Duodenal mucosa (tissue), 2 donors: Measurements from ENCODE around the gene NKAIN4.

Experiments used
- H3K27ac ChIP-seq: one replicate; pipeline ENCODE4 v1.7.0; 2013; ENCODE audit warnings: low read depth, low read length
- H3K27me3 ChIP-seq, 2 donors: one replicate each; pipeline ENCODE4 v1.7.0; 2013; ENCODE audit warnings: low read length in 2 of 2, control low read depth in 1 of 2; ENCODE audit not compliant: insufficient read depth in 2 of 2, control insufficient read depth in 1 of 2
- H3K36me3 ChIP-seq, 2 donors: one replicate each; pipeline ENCODE4 v1.7.0; 2013; ENCODE audit warnings: low read length in 2 of 2, control low read depth in 1 of 2; ENCODE audit not compliant: insufficient read depth in 2 of 2, control insufficient read depth in 1 of 2
- H3K4me1 ChIP-seq, 2 donors: one replicate each; pipeline ENCODE4 v1.7.0; 2013; ENCODE audit warnings: low read length in 2 of 2, control low read depth in 1 of 2; ENCODE audit not compliant: insufficient read depth in 2 of 2, control insufficient read depth in 1 of 2
- H3K4me3 ChIP-seq, 2 donors: one replicate each; pipeline ENCODE4 v1.7.0; 2013; ENCODE audit warnings: low read length in 2 of 2, low read depth in 1 of 2
- H3K9ac ChIP-seq, 2 donors: one replicate each; pipeline ENCODE4 v1.7.0; 2013; ENCODE audit warnings: low read length in 2 of 2, low read depth in 1 of 2
- H3K9me3 ChIP-seq, 2 donors: one replicate each; pipeline ENCODE4 v1.7.0; 2013; ENCODE audit warnings: low read length in 2 of 2, control low read depth in 1 of 2; ENCODE audit not compliant: control insufficient read depth in 1 of 2

The NKAIN4 gene

DNA sequence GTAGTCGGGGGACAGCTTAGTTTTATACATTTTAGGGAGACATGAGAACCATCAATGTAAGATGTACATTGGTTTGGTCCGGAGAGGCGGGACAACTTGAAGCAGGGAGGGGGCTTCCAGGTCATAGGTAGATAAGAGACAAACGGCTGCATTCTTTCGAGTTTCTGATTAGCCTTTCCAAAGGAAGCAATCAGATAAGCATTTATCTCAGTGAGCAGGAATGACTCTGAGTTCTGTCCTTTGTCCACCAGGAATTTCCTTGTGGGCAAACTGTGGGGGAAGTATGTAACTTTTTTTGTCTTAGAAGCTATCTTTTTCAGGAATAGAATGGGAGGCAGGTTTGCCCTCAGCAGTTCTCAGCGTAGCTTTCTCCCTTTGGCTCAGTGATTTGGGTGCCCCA is 39.7 kb downstream of the NKAIN4 start:
- H3K27ac ChIP-seq = no peak overlapping the region
- peaks cover 32 to 44% of the 10 kb centered on the region in 2 donors for H3K36me3 ChIP-seq
- peak overlapping the region; percentile 48 to 80 for H3K9ac ChIP-seq
- H3K4me3 ChIP-seq = peak overlapping the region; percentile 79 to 93
- no peaks in the 10 kb centered on the region for H3K9me3 ChIP-seq
- no peaks in the 10 kb centered on the region for H3K27me3 ChIP-seq
- peaks cover 25 to 37% of the 10 kb centered on the region in 2 donors for H3K4me1 ChIP-seq

DNA sequence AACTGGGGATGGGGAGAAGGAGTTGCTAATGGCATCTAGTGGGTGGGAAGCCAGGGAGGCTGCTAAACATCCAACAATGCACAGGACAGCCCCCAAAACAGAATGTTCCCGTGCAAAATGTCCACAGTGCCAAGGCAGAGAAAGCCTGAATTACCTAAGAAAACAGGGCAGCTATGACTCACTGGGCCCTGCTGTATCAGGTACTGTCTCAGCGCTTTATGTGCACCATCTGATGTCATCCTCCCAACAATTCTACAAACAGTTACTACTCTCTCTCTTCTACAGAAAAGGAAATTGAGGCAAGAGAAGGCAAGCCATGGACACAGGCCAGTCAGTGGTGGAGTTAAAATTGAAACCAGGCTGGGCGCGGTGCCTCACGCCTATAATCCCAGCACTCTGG is 41.5 kb downstream of the NKAIN4 start:
- Histone ChIP-seq H3K36me3 (peaks cover 40 to 60% of the 10 kb centered on the region in 2 donors), H3K4me1 (peaks cover 25 to 37% of the 10 kb centered on the region in 2 donors), H3K27ac (no peak overlapping the region), H3K9ac (no peak overlapping the region), H3K9me3 (no peaks in the 10 kb centered on the region), H3K27me3 (no peaks in the 10 kb centered on the region), H3K4me3 (no peak overlapping the region)

DNA sequence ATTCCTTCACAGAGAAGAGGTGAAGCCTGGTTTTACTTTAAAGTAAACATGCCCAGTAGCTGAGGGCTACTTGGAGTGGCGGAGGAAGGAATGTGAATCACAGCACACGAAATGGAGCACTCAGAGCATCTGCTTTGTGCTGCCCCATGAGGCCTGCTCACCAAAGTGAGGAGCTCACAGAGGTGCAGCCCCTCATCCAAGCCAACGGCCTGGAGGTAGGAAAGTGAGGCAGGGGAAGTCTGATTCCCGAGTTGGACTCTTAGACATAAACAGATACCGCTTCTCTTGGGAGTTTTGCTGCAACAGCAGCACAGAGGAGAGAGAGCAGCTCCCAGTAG is 41.9 kb downstream of the NKAIN4 start:
- Histone ChIP-seq H3K4me1 (peaks cover 25 to 37% of the 10 kb centered on the region in 2 donors), H3K9me3 (no peaks in the 10 kb centered on the region), H3K36me3 (peaks cover 40 to 64% of the 10 kb centered on the region in 2 donors), H3K4me3 (no peak overlapping the region), H3K9ac (no peak overlapping the region), H3K27me3 (no peaks in the 10 kb centered on the region), H3K27ac (no peak overlapping the region)

DNA sequence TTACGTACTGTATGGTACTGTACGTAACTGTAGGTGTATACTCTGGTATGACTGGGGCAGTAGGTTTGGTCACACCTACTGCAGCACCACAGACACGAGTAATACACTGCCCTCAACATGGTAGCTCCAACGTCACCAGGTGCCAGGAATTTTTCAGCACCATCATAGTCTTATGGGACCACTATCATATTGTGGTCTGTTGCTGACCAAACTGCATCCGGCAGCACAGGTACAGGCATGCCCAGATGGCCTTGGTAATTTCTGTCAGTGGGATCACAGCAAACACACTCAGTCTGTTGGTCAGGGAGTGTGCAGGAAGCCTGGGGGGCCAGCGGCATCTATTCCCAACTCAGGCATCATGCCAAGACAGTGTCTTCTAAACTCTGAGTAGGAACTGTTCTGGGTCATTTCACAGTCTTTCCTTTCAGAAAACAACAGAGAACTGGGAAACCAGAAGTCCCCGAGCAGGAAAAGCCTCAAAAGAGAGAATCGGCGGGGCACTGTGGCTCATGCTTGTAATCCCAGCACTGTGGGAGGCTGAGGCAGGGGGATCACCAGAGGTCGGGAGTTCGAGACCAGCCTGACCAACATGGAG is 44.2 kb downstream of the NKAIN4 start:
- H3K27me3 ChIP-seq = no peaks in the 10 kb centered on the region
- H3K36me3 ChIP-seq = peaks cover 48 to 81% of the 10 kb centered on the region in 2 donors
- no peak overlapping the region for H3K27ac ChIP-seq
- H3K9me3 ChIP-seq = no peaks in the 10 kb centered on the region
- H3K4me3 ChIP-seq = no peak overlapping the region
- no peak overlapping the region for H3K9ac ChIP-seq
- peaks cover 19 to 30% of the 10 kb centered on the region in 2 donors for H3K4me1 ChIP-seq

DNA sequence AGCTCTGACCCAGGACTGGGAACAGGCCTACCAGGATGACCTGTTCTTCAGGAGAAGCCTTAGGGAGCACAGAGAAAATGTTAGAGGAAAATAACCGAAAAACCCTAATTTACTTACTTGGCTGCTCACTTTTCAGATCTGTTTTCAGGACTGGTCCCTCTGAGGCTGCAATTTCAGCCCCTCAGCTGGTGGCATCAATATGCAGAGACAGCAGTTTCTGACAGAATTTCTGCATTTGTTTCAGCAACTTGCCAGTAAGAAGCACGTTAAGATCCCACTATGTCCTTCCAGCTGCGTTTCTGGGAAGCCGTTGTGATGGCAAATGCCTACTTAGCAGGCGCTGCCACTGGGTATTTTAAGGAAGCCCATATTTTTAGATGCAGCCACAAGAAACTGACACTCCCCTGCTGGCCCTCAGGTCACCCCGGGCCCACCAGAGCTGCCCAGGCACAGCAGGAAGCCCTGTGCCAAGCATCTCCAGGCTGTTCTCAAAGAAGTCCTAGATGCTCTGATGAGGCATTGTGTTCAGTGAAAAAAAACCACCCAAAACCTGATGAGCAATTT is 45.8 kb downstream of the NKAIN4 start:
- H3K9ac ChIP-seq = no peak overlapping the region
- H3K27me3 ChIP-seq = no peaks in the 10 kb centered on the region
- peaks cover 5 to 15% of the 10 kb centered on the region in 2 donors for H3K4me1 ChIP-seq
- H3K27ac ChIP-seq = no peak overlapping the region
- H3K36me3 ChIP-seq = peaks cover 54 to 91% of the 10 kb centered on the region in 2 donors
- no peaks in the 10 kb centered on the region for H3K9me3 ChIP-seq
- no peak overlapping the region for H3K4me3 ChIP-seq

DNA sequence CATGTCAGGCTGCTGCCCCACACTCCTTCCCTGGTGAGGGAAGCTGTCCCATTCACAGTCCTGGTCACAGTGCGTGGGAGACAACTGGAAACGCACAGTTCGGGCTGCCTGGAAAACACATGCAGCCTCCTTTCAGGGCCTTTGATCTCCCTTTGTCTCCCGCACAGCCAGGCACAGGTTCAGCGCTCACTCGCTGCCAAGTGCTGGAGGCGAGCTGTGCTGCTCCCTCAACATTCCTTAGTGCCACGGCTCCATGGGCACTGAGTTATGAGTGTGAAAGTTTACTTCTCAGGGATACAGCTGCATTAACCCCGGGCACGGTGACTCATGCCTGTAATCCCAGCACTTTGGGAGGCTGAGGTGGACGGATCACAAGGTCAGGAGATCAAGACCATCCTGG is 47.4 kb downstream of the NKAIN4 start:
- H3K9me3 ChIP-seq = no peaks in the 10 kb centered on the region
- no peak overlapping the region for H3K27ac ChIP-seq
- H3K4me1 ChIP-seq = no peaks in the 10 kb centered on the region
- no peaks in the 10 kb centered on the region for H3K27me3 ChIP-seq
- H3K36me3 ChIP-seq = peaks cover 58 to 92% of the 10 kb centered on the region in 2 donors
- no peak overlapping the region for H3K4me3 ChIP-seq
- no peak overlapping the region for H3K9ac ChIP-seq

DNA sequence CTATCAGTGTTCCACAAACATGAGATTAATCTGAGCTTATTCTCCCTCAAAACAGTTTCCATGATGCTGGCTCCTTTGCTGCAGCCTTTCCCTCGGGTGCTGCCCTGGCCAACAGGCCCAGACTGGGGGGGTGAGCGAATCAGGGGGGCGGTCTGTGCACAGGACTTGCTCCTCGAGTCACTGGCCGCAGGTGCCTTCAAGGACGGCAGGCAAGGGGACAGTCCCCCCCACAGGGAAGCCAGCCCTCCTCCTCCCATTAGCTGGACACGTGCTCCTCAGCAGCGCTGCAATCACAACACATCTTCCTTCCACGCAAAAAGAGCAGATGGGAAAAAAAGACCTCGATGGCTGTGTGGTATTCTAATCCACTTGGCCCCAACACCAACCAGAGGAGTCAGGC is 48.4 kb downstream of the NKAIN4 start:
- Histone ChIP-seq H3K27me3 (no peaks in the 10 kb centered on the region), H3K4me3 (no peak overlapping the region), H3K4me1 (no peaks in the 10 kb centered on the region), H3K9me3 (no peaks in the 10 kb centered on the region), H3K36me3 (peaks cover 58 to 92% of the 10 kb centered on the region in 2 donors), H3K9ac (no peak overlapping the region), H3K27ac (no peak overlapping the region)

DNA sequence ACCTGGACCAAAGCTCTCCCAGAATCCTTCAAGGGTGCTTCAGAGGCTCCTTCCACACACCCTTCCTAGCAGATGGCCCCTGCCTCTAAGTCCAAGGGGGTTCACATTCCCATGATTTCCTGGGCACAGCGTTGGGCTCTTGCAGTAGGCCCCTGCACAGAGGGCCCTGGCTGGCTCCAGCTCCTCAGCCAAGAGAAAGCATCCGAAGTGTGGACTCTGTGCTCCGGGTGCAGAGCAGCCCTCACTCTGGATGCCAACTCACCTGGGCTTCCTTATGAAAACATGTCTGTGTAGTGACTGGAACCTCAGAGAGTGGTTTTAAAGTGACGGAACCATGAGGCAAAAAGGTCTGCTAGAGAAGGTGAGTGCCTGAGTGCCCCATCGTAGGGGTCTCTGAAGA is 49.9 kb downstream of the NKAIN4 start:
- Histone ChIP-seq H3K27ac (no peak overlapping the region), H3K27me3 (no peaks in the 10 kb centered on the region), H3K4me1 (no peaks in the 10 kb centered on the region), H3K9me3 (no peaks in the 10 kb centered on the region), H3K4me3 (no peak overlapping the region), H3K36me3 (peaks cover 53 to 81% of the 10 kb centered on the region in 2 donors), H3K9ac (no peak overlapping the region)

DNA sequence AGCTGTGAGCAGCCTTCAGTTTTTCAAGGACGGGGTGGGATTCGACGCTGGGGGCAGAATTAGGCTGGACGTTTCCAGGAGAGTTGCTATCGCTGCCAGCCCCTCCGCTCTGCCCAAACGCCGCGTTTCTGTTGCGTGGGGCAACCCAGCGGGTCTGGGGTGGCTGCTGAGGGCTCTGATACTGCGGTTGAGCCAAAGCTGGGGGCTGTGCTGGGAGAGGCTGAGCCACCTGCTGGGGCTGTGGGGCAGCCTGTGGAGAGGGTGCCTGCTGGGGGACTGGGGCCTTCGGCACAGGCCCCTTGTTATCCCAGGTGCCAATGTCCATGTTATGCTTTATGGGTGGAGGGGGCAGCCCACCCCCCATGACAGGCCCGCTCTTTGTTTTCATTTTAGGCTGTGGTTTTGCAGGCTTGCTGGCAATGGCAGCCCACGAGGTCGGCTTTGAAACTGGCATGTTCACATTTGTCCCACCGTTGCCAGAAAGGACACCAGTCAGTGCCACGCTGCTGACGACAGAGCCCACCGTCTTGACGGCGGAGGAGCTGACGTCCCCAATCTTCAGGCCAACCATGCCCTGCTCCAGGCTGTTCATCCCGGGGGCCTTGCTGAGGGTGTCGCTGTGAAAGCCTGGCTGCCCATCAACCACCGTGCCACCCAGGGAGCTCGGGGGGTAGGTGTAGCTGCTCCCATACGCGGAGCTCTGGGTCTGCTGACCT is 51.3 kb downstream of the NKAIN4 start:
- Histone ChIP-seq H3K4me1 (no peaks in the 10 kb centered on the region), H3K36me3 (peaks cover 47 to 74% of the 10 kb centered on the region in 2 donors), H3K9ac (no peak overlapping the region), H3K27ac (no peak overlapping the region), H3K9me3 (no peaks in the 10 kb centered on the region), H3K27me3 (no peaks in the 10 kb centered on the region), H3K4me3 (no peak overlapping the region)

DNA sequence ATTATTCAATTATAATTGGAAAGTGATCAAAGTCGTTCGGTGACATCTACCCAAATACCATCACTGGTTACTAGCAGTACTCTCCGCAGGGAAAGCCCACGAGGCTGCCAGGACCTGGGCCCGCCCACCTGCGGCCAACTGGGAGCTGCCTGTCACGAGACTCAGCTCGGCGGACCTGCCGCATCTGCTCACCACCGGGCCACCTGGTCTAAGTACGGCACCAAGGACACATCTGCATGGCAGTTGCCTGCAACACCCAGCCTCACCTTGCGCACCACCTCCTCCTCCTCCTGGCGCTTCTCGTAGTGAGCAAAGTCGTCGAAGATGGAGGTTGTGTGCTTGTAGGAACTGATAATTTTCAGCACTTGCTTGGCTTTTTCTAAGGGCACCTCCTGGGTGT is 52.2 kb downstream of the NKAIN4 start:
- H3K4me3 ChIP-seq = no peak overlapping the region
- peaks cover 47 to 72% of the 10 kb centered on the region in 2 donors for H3K36me3 ChIP-seq
- H3K9me3 ChIP-seq = no peaks in the 10 kb centered on the region
- H3K27ac ChIP-seq = no peak overlapping the region
- H3K27me3 ChIP-seq = no peaks in the 10 kb centered on the region
- no peak overlapping the region for H3K9ac ChIP-seq
- no peaks in the 10 kb centered on the region for H3K4me1 ChIP-seq
